Colonic mucosa (tissue), 4 donors: ENCODE results near the gene BMP2. TPM values are rescaled to one million over a fixed set of nuclear protein-coding genes. Genes with fewer than 3 reads are reported as not detected.
A peak's percentile ranks its signal among the peaks of the same experiment; 100 is the strongest.

ENCODE experiments used
- DNase-seq: peaks from one replicate; pipeline ENCODE4 v3.0.0-alpha.2; 2020
- H3K27ac ChIP-seq: fragments of 200-600 bp; one replicate; pipeline ENCODE4 v1.8.0; 2021
- H3K27me3 ChIP-seq: fragments of 200-600 bp; one replicate; pipeline ENCODE4 v1.8.0; 2021
- H3K36me3 ChIP-seq: fragments of 200-600 bp; one replicate; pipeline ENCODE4 v1.8.0; 2021
- H3K4me1 ChIP-seq: fragments of 200-600 bp; one replicate; pipeline ENCODE4 v1.8.0; 2021; ENCODE audit warnings: mild to moderate bottlenecking
- H3K4me3 ChIP-seq: fragments of 200-600 bp; one replicate; pipeline ENCODE4 v1.8.0; 2021
- H3K9ac ChIP-seq, 2 donors: one replicate each; pipeline ENCODE4 v1.7.0; 2013; ENCODE audit warnings: control low read depth in 2 of 2, low read depth in 2 of 2, low read length in 2 of 2
- H3K9me3 ChIP-seq: fragments of 200-600 bp; one replicate; pipeline ENCODE4 v1.8.0; 2021
- CTCF ChIP-seq: fragments of 200-600 bp; IDR thresholded peaks from one replicate; pipeline ENCODE4 v1.8.0; 2022; ENCODE audit warnings: antibody characterized with exemption, mild to moderate bottlenecking
- intact Hi-C: fragments of 100-400 bp; cut with DNase I; formaldehyde crosslinking; loops from one replicate; pipeline ENCODE4 v1.14.1; 2022
- total RNA-seq, 2 donors: library from RNA; stranded (reverse); fragmentation: NEBNext Ultra II Directional in 1 of 2; extraction: Animal tissue kit (Norgen Biotek cat#: 25700) in 1 of 2; gene quantifications; one replicate each; pipeline ENCODE4 v1.2.1, GENCODE V29; 2021
- donor health status: healthy.
- donor health status: DM: no; HTN: no; CAD: no.
- donor health status: DM: no; HTN: no; CAD: no.

Gene BMP2
- total RNA-seq, 2 donors from 2014 or later = 25.3 to 57.3 TPM

DNA sequence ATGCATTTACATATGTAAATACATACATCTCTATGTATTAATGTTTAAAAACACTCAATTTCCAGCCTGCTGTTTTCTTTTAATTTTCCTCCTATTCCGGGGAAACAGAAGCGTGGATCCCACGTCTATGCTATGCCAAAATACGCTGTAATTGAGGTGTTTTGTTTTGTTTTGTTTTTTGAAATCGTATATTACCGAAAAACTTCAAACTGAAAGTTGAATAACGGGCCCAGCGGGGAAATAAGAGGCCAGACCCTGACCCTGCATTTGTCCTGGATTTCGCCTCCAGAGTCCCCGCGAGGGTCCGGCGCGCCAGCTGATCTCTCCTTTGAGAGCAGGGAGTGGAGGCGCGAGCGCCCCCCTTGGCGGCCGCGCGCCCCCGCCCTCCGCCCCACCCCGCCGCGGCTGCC, 355 bp upstream of the BMP2 start:
- peak overlapping the region; percentile 33 for H3K4me3 ChIP-seq
- DNase-seq = no peak
- intact Hi-C loops = no loop called here
- H3K4me1 ChIP-seq = peaks cover 2% of the 10 kb centered on the region
- peak overlapping the region; percentile 76 for H3K27ac ChIP-seq
- TF ChIP-seq CTCF = no peak
- H3K27me3 ChIP-seq = no peaks in the 10 kb centered on the region
- no peaks in the 10 kb centered on the region for H3K36me3 ChIP-seq
- H3K9me3 ChIP-seq = no peaks in the 10 kb centered on the region
- peak overlapping the region; percentile 41 to 64 for H3K9ac ChIP-seq

DNA sequence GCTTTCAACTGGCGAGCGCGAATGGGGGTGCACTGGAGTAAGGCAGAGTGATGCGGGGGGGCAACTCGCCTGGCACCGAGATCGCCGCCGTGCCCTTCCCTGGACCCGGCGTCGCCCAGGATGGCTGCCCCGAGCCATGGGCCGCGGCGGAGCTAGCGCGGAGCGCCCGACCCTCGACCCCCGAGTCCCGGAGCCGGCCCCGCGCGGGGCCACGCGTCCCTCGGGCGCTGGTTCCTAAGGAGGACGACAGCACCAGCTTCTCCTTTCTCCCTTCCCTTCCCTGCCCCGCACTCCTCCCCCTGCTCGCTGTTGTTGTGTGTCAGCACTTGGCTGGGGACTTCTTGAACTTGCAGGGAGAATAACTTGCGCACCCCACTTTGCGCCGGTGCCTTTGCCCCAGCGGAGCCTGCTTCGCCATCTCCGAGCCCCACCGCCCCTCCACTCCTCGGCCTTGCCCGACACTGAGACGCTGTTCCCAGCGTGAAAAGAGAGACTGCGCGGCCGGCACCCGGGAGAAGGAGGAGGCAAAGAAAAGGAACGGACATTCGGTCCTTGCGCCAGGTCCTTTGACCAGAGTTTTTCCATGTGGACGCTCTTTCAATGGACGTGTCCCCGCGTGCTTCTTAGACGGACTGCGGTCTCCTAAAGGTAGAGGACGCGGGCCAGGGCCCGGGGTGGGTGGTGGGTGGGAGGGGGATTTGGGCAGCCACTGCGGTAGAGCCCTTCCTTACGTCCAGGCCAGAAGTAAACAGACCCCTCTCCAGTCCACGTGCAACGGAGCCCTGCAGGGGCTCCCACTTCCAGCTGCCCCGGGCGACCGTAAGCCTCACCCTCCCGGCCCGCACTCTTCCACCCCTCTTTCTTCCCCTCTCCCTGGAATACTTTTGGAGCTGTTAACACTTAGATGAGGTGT, 998 bp downstream of the BMP2 start:
- peak overlapping the region; percentile 84 to 90 for H3K9ac ChIP-seq
- H3K4me3 ChIP-seq = peak overlapping the region; percentile 75
- DNase-seq = peak; percentile 33
- H3K4me1 ChIP-seq = peaks cover 2% of the 10 kb centered on the region
- no peaks in the 10 kb centered on the region for H3K9me3 ChIP-seq
- no peaks in the 10 kb centered on the region for H3K27me3 ChIP-seq
- peaks cover 3% of the 10 kb centered on the region for H3K36me3 ChIP-seq
- peak overlapping the region; percentile 73 for H3K27ac ChIP-seq
- intact Hi-C loops = no loop called here
- TF ChIP-seq CTCF = no peak

DNA sequence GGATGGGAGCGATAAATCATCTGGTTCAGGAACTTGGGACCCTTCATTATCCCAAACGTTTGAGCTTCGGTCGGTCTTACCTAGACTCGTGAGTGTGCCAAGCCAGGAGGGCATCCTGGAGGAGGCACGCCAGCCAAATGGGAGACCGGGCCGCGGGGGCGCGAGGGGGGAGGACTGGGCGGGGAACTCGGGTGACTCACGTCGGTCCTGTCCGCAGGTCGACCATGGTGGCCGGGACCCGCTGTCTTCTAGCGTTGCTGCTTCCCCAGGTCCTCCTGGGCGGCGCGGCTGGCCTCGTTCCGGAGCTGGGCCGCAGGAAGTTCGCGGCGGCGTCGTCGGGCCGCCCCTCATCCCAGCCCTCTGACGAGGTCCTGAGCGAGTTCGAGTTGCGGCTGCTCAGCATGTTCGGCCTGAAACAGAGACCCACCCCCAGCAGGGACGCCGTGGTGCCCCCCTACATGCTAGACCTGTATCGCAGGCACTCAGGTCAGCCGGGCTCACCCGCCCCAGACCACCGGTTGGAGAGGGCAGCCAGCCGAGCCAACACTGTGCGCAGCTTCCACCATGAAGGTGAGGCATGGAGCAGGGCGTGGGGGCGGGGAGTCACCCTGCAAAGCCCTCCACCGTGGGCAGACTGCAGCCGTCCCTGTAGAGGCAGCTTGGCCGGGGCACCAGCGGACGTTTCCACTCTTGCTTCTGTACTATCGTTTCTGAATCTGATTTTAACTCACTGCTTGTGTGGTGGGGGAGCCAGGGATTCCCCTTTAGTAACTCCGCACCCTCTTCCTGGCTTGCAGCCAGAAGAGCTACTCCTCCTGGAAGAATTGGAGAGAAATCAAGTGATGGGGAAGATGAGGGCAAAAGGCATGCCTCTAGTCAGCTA, 2.7 kb downstream of the BMP2 start:
- Histone ChIP-seq H3K36me3 (peaks cover 3% of the 10 kb centered on the region), H3K27ac (no peak overlapping the region), H3K9me3 (no peaks in the 10 kb centered on the region), H3K9ac (peak overlapping the region; percentile 48 to 90), H3K27me3 (no peaks in the 10 kb centered on the region), H3K4me1 (peaks cover 2% of the 10 kb centered on the region), H3K4me3 (peak overlapping the region; percentile 75)
- TF ChIP-seq CTCF = no peak
- peak; percentile 78 for DNase-seq
- intact Hi-C loops = no loop called here

GRCh38 chr20:6770786-6771100, 3.3 kb downstream of the BMP2 start:
- Histone ChIP-seq H3K36me3 (peaks cover 3% of the 10 kb centered on the region), H3K27me3 (no peaks in the 10 kb centered on the region), H3K4me1 (no peaks in the 10 kb centered on the region), H3K9me3 (no peaks in the 10 kb centered on the region), H3K4me3 (peak overlapping the region; percentile 75), H3K9ac (peak overlapping the region in 1 of 2 donors; percentile 90), H3K27ac (no peak overlapping the region)
- intact Hi-C loops = no loop called here
- TF ChIP-seq CTCF = no peak
- DNase-seq = no peak

DNA sequence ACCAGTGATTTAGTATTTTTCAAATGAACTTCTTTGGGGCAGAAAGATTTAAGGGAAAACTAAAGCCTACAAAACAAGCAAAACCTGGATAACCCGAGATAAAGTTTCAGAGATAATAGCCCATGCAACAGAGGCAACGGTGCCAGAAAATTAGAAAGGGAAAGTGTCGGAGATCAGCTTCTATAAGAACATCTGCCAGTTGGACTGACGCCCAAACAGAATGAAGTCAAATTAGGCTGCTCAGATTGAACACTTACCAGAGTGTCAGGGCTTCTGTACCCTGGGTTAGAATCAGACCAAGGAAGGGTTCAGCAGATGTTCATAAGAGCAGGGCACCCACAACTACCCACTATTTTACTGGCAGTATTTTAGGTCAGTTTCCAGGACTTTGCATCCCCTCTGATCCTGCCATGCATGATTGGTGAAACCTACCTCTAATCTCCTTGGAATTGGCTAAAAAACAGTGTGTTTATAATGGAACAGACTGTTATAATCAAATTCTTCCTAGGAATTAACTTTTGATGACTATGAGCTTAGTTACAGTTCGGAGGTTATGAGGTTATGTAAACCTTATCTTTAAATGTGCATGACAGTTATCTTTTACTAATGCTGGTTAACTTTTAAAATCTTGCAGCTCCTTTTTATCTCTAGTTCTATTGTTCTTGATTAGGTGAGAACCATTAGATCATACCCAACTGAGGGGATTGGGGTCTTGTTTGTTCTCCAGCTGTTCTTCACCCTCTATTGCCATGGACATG, 13.1 kb downstream of the BMP2 start:
- peak; percentile 39 for DNase-seq
- H3K9me3 ChIP-seq = no peaks in the 10 kb centered on the region
- H3K4me3 ChIP-seq = no peak overlapping the region
- H3K9ac ChIP-seq = no peak overlapping the region
- H3K4me1 ChIP-seq = peaks cover 6% of the 10 kb centered on the region
- intact Hi-C loops = loop anchor here (5.0 kb wide), 1 partner anchor 42 kb away; no protein-coding TSS in a partner anchor
- no peaks in the 10 kb centered on the region for H3K36me3 ChIP-seq
- no peak for TF ChIP-seq CTCF
- H3K27me3 ChIP-seq = no peaks in the 10 kb centered on the region
- H3K27ac ChIP-seq = no peak overlapping the region
